HPDE6-E6E7 (cell line): ENCODE results near the gene ATP2B1.

ENCODE experiments used
- DNase-seq: peaks from one replicate; pipeline ENCODE4 v3.0.0; 2011; ENCODE audit warnings: missing footprints; ENCODE audit errors: extremely low spot score

ATP2B1 gene

GRCh38 chr12:89539426-89540223 is 169.0 kb downstream of the ATP2B1 start:
- no peak for DNase-seq

GRCh38 chr12:89538897-89539296 is 169.7 kb downstream of the ATP2B1 start:
- DNase-seq = no peak
